CD4-positive, alpha-beta T cell (primary cell): Measurements from ENCODE around the gene PNPO. TPM values are rescaled to one million over a fixed set of nuclear protein-coding genes. Genes with fewer than 3 reads are reported as not detected.

Source experiments
- ATAC-seq: fragments of 200-7000 bp; cut with Tn5 transposase; one replicate; pipeline ENCODE4 v1.10.0; 2022; ENCODE audit warnings: mild to moderate bottlenecking; ENCODE audit not compliant: poor library complexity
- CTCF ChIA-PET: fragments of 350-600 bp; sonication (Branson Sonifier 250); formaldehyde crosslinking; loops from one replicate; lab custom pipeline; 2021; ENCODE audit warnings: antibody characterized with exemption, inconsistent platforms; lab: Charles Lee
- POLR2A ChIA-PET: fragments of 350-600 bp; sonication (Branson Sonifier 250); formaldehyde crosslinking; loops from one replicate; lab custom pipeline; 2021; ENCODE audit warnings: antibody characterized with exemption, inconsistent platforms; lab: Charles Lee
- DNase-seq, 14 experiments: peaks; one replicate each; pipeline ENCODE4 v3.0.0-alpha.2; 2013 to 2020; ENCODE audit warnings: mixed read lengths in 2 of 14
- H3K27ac ChIP-seq, 2 donors: one replicate each; pipeline versions ENCODE4 v1.5.1 to v1.7.0; 2013; ENCODE audit warnings: low read length in 2 of 2, low read depth in 1 of 2, mild to moderate bottlenecking in 1 of 2
- H3K27me3 ChIP-seq, 2 experiments: 1 replicate in 1 of 2; 2 replicates in 1 of 2; pipeline versions ENCODE4 v1.6.1 to v1.7.0; 2013; ENCODE audit warnings: low read length in 2 of 2, control low read depth in 1 of 2, mild to moderate bottlenecking in 1 of 2, moderate library complexity in 1 of 2; ENCODE audit not compliant: insufficient read depth in 2 of 2, control insufficient read depth in 1 of 2
- H3K36me3 ChIP-seq: one replicate; pipeline ENCODE4 v1.6.1; 2013; ENCODE audit warnings: low read length, control low read depth; ENCODE audit not compliant: insufficient read depth
- H3K4me1 ChIP-seq: one replicate; pipeline ENCODE4 v1.6.1; 2013; ENCODE audit warnings: low read length, control low read depth; ENCODE audit not compliant: insufficient read depth
- H3K4me3 ChIP-seq: one replicate; pipeline ENCODE4 v1.5.1; 2013; ENCODE audit warnings: mild to moderate bottlenecking, low read length, moderate library complexity
- H3K9me3 ChIP-seq, 2 experiments: 1 replicate in 1 of 2; 2 replicates in 1 of 2; pipeline versions ENCODE4 v1.6.1 to v1.7.0; 2013; ENCODE audit warnings: low read length in 2 of 2, mild to moderate bottlenecking in 2 of 2, control low read depth in 1 of 2, moderate library complexity in 1 of 2; ENCODE audit not compliant: control insufficient read depth in 1 of 2, insufficient read depth in 1 of 2
- H3K27ac Mint-ChIP-seq: one replicate; pipeline ENCODE4 v1.8.0; 2020; ENCODE audit warnings: mixed read lengths
- H3K27me3 Mint-ChIP-seq: one replicate; pipeline ENCODE4 v1.8.0; 2021; ENCODE audit warnings: mixed read lengths
- H3K36me3 Mint-ChIP-seq: one replicate; pipeline ENCODE4 v1.8.0; 2021; ENCODE audit warnings: low read depth, mixed read lengths
- H3K4me1 Mint-ChIP-seq: one replicate; pipeline ENCODE4 v1.8.0; 2021; ENCODE audit warnings: low read depth, mixed read lengths
- H3K4me3 Mint-ChIP-seq: one replicate; pipeline ENCODE4 v1.8.0; 2020; ENCODE audit warnings: mild to moderate bottlenecking, mixed read lengths
- H3K9me3 Mint-ChIP-seq: one replicate; pipeline ENCODE4 v1.8.0; 2020; ENCODE audit warnings: mixed read lengths
- CTCF ChIP-seq: fragments of 200-600 bp; IDR thresholded peaks from one replicate; pipeline ENCODE4 v1.8.0; 2022; ENCODE audit warnings: antibody characterized with exemption, mild to moderate bottlenecking
- intact Hi-C, 2 experiments: fragments of 100-400 bp; cut with DNase I in 1 of 2; cut with micrococcal nuclease in 1 of 2; formaldehyde crosslinking; loops; one replicate each; pipeline versions ENCODE4 v1.15.1 to v1.9.0; 2023 to 2025; cut with DNase I, micrococcal nuclease
- total RNA-seq, 174 experiments: library from RNA in 2 of 174; stranded (reverse) in 2 of 174; gene quantifications; one replicate each; pipeline ENCODE4 v1.2.3 and lab custom pipeline; 2021 to 2026

Gene PNPO
- total RNA-seq, 2 experiments from 2014 or later, result 2.2 to 2.4 TPM

- CTCF ChIA-PET, result interaction anchor here (1.3 kb wide), 1 partner anchor 14 kb away, joined by 7 read pairs; the partner anchor contains the start of gene CDK5RAP3
- ATAC-seq, result no peak
- H3K9me3 Mint-ChIP-seq, result no peaks in the 10 kb centered on the region
- no peaks in the 10 kb centered on the region for H3K36me3 Mint-ChIP-seq
- H3K27me3 Mint-ChIP-seq, result no peaks in the 10 kb centered on the region
- no peaks in the 10 kb centered on the region for H3K36me3 ChIP-seq
- DNase-seq, result no peak
- intact Hi-C loops, result no loop called here
- H3K4me1 ChIP-seq, result no peaks in the 10 kb centered on the region
- POLR2A ChIA-PET, result no interaction called here
- H3K4me3 ChIP-seq, result no peak overlapping the region
- H3K9me3 ChIP-seq, result no peaks in the 10 kb centered on the region
- no peak for TF ChIP-seq CTCF
- H3K27me3 ChIP-seq, result no peaks in the 10 kb centered on the region
- H3K27ac Mint-ChIP-seq, result no peak overlapping the region
- no peak overlapping the region for H3K27ac ChIP-seq
- H3K4me3 Mint-ChIP-seq, result no peak overlapping the region
- H3K4me1 Mint-ChIP-seq, result no peaks in the 10 kb centered on the region
Measured at GRCh38 chr17:47956791-47957590, 15.6 kb downstream of the PNPO start.

- CTCF ChIA-PET, result interaction anchor here (1.3 kb wide), 1 partner anchor 14 kb away, joined by 7 read pairs; the partner anchor contains the start of gene CDK5RAP3
- intact Hi-C loops, result no loop called here
- Histone ChIP-seq H3K4me1 (no peaks in the 10 kb centered on the region), H3K36me3 (no peaks in the 10 kb centered on the region), H3K27ac (no peak within 1 kb of the TSS), H3K4me3 (no peak within 1 kb of the TSS), H3K9me3 (no peaks in the 10 kb centered on the region), H3K27me3 (no peaks in the 10 kb centered on the region)
- DNase-seq (no peak), ATAC-seq (no peak)
- H3K4me3 Mint-ChIP-seq, result no peak within 1 kb of the TSS
- H3K9me3 Mint-ChIP-seq, result no peaks in the 10 kb centered on the region
- POLR2A ChIA-PET, result no interaction called here
- TF ChIP-seq CTCF, result no peak
- no peak within 1 kb of the TSS for H3K27ac Mint-ChIP-seq
- H3K36me3 Mint-ChIP-seq, result no peaks in the 10 kb centered on the region
- H3K4me1 Mint-ChIP-seq, result no peaks in the 10 kb centered on the region
- no peaks in the 10 kb centered on the region for H3K27me3 Mint-ChIP-seq
Measured at GRCh38 chr17:47957591-47958490, 16.5 kb downstream of the PNPO start, which contains the start of gene PRR15L. PRR15L (minus strand) TSS chr17:47957883; CDS start chr17:47953234, 4,649 bp downstream.

- no peak for TF ChIP-seq CTCF
- Histone ChIP-seq H3K27me3 (no peaks in the 10 kb centered on the region), H3K27ac (no peak overlapping the region), H3K4me3 (no peak overlapping the region), H3K9me3 (no peaks in the 10 kb centered on the region), H3K4me1 (no peaks in the 10 kb centered on the region), H3K36me3 (no peaks in the 10 kb centered on the region)
- no peaks in the 10 kb centered on the region for H3K9me3 Mint-ChIP-seq
- no peak overlapping the region for H3K27ac Mint-ChIP-seq
- ChIA-PET POLR2A (interaction anchor here (1.2 kb wide), 1 partner anchor 10 kb away, joined by 5 read pairs; no protein-coding TSS in a partner anchor), CTCF (interaction anchor here (1.0 to 2.1 kb wide), 2 partner anchors 10 to 11 kb away, joined by 3 to 7 read pairs; no protein-coding TSS in a partner anchor)
- H3K36me3 Mint-ChIP-seq, result no peaks in the 10 kb centered on the region
- no peak overlapping the region for H3K4me3 Mint-ChIP-seq
- H3K4me1 Mint-ChIP-seq, result no peaks in the 10 kb centered on the region
- DNase-seq, result no peak
- no peaks in the 10 kb centered on the region for H3K27me3 Mint-ChIP-seq
- intact Hi-C loops, result no loop called here
- no peak for ATAC-seq
Measured at GRCh38 chr17:47959825-47960655, 18.7 kb downstream of the PNPO start.
